K562 (cell line): ENCODE results near the gene ACP4. TPM values are rescaled to one million over a fixed set of nuclear protein-coding genes. Genes with fewer than 3 reads are reported as not detected.
A peak's percentile ranks its signal among the peaks of the same experiment; 100 is the strongest.

Experiments used
- CBX1 ChIP-seq: sonication (generic); IDR thresholded peaks from 2 replicates; pipeline ENCODE4 v1.6.1; 2016; ENCODE audit warnings: antibody characterized with exemption, low read depth, mild to moderate bottlenecking
- CBX5 ChIP-seq: IDR thresholded peaks from 2 replicates; pipeline ENCODE4 v1.6.1; 2014; ENCODE audit warnings: low read depth, borderline replicate concordance
- GATAD2A ChIP-seq: fragments of 450-650 bp; IDR thresholded peaks from 2 replicates; pipeline ENCODE4 v1.6.1; 2017
- HEY1 ChIP-seq: fragments of 250-450 bp; sonication (Bioruptor Pico); IDR thresholded peaks from 2 replicates; pipeline ENCODE4 v1.5.0; 2020; ENCODE audit warnings: mild to moderate bottlenecking, moderate library complexity, borderline replicate concordance
- IRF2 ChIP-seq: sonication (generic); formaldehyde crosslinking; IDR thresholded peaks from 2 replicates; pipeline ENCODE4 v1.8.1; 2022; ENCODE audit warnings: mild to moderate bottlenecking, missing genetic modification reagents
- JUN ChIP-seq, 2 experiments: sonication (generic) in 1 of 2; formaldehyde crosslinking in 1 of 2; IDR thresholded peaks; 2 replicates each; pipeline versions ENCODE4 v1.6.1 to v1.8.0; 2012 to 2022; ENCODE audit warnings: borderline replicate concordance in 2 of 2, mild to moderate bottlenecking in 2 of 2, improper control_type of control experiment in 1 of 2, low read depth in 1 of 2, low read length in 1 of 2, missing genetic modification reagents in 1 of 2
- MBD2 ChIP-seq: sonication (generic); IDR thresholded peaks from 2 replicates; pipeline ENCODE4 v1.6.1; 2016; ENCODE audit warnings: low read depth, borderline replicate concordance
- POLR2B ChIP-seq: fragments of 450-650 bp; IDR thresholded peaks from 2 replicates; pipeline ENCODE4 v1.6.1; 2018; ENCODE audit warnings: low read depth; ENCODE audit not compliant: partially characterized antibody
- RAD51 ChIP-seq: fragments of 450-650 bp; IDR thresholded peaks from 2 replicates; pipeline ENCODE4 v1.7.1; 2016; ENCODE audit warnings: low read depth, mild to moderate bottlenecking, borderline replicate concordance
- RBFOX2 ChIP-seq: fragments of 200-400 bp; formaldehyde crosslinking; IDR thresholded peaks from 2 replicates; pipeline ENCODE4 v1.6.1; 2017; ENCODE audit warnings: low read depth, mild to moderate bottlenecking, low read length, moderate library complexity
- SMC3 ChIP-seq: conservative IDR thresholded peaks from 2 replicates; pipeline ENCODE4 v1.6.1; 2011; ENCODE audit warnings: low read depth, low read length, improper control_type of control experiment; ENCODE audit not compliant: insufficient read depth
- THRA ChIP-seq: fragments of 450-650 bp; IDR thresholded peaks from 2 replicates; pipeline ENCODE4 v1.6.1; 2017; ENCODE audit warnings: mild to moderate bottlenecking, moderate library complexity
- TRIM28 ChIP-seq: fragments of 450-650 bp; IDR thresholded peaks from 2 replicates; pipeline ENCODE4 v1.6.1; 2017
- TSC22D4 ChIP-seq: fragments of 450-650 bp; IDR thresholded peaks from 2 replicates; pipeline ENCODE4 v1.6.1; 2016; ENCODE audit warnings: missing genetic modification characterization, missing biosample characterization, control low read depth
- ZC3H11A ChIP-seq: IDR thresholded peaks from 2 replicates; pipeline ENCODE4 v1.6.1; 2012; ENCODE audit warnings: low read depth, low read length, improper control_type of control experiment
- ZNF143 ChIP-seq: sonication (generic); formaldehyde crosslinking; IDR thresholded peaks from 2 replicates; pipeline ENCODE4 v1.9.0; 2022; ENCODE audit warnings: mild to moderate bottlenecking, missing genetic modification reagents
- ZNF253 ChIP-seq: fragments of 250-450 bp; sonication (Bioruptor Pico); conservative IDR thresholded peaks from 2 replicates; pipeline ENCODE4 v1.6.1; 2021; ENCODE audit warnings: mild to moderate bottlenecking
- ZNF274 ChIP-seq: IDR thresholded peaks from 2 replicates; pipeline ENCODE4 v1.6.1; 2011; ENCODE audit warnings: low read depth, mild to moderate bottlenecking, low read length, moderate library complexity, borderline replicate concordance
- ZNF316 ChIP-seq: fragments of 450-650 bp; IDR thresholded peaks from 2 replicates; pipeline ENCODE4 v1.6.1; 2016
- ZNF57 ChIP-seq: fragments of 450-650 bp; formaldehyde crosslinking; IDR thresholded peaks from 2 replicates; pipeline ENCODE4 v1.4.0; 2020; ENCODE audit warnings: mild to moderate bottlenecking, moderate library complexity
- ZNF764 ChIP-seq: fragments of 250-450 bp; sonication (Bioruptor Pico); IDR thresholded peaks from 2 replicates; pipeline ENCODE4 v1.4.0; 2020; ENCODE audit warnings: low read depth, mild to moderate bottlenecking, moderate library complexity
- polyA plus RNA-seq, 8 experiments: library from polyadenylated mRNA; depleted of rRNA in 4 of 8; stranded (reverse) in 5 of 8; unstranded in 3 of 8; fragments of >200 nt; fragmentation: Nextera tagmentation in 2 of 8; fragmentation: Illumina TruSeq in 1 of 8; extraction: Ambion mirVana in 2 of 8; extraction: Trizol in 1 of 8; gene quantifications; 2 replicates each; pipeline versions ENCODE4 v1.2.1 to v1.2.3, GENCODE V29; 2011 to 2014; ENCODE audit warnings: inconsistent platforms in 1 of 8, missing spikeins in 1 of 8
- total RNA-seq, 7 experiments: library from RNA; depleted of rRNA in 6 of 7; stranded (reverse); fragments of >200 nt in 6 of 7; fragmentation: Illumina TruSeq in 2 of 7; extraction: Trizol in 2 of 7; gene quantifications; 2 replicates each; pipeline versions ENCODE4 v1.2.1 to v1.2.3, GENCODE V29; 2011 to 2021; ENCODE audit warnings: low replicate concordance in 1 of 7
- TF ChIP-seq, protein P1 (sequence below), 2 experiments: fragments of 450-650 bp; conservative IDR thresholded peaks; 2 replicates each; pipeline ENCODE4 v1.6.1; 2017; ENCODE audit warnings: mild to moderate bottlenecking in 2 of 2, moderate library complexity in 2 of 2
- TF ChIP-seq, protein P2 (sequence below), 2 experiments: fragments of 450-650 bp; IDR thresholded peaks; 2 replicates each; pipeline ENCODE4 v1.6.1; 2018; ENCODE audit warnings: mild to moderate bottlenecking in 2 of 2, low read depth in 1 of 2; ENCODE audit not compliant: partially characterized antibody in 2 of 2

ACP4 gene
- total and polyA plus RNA-seq, 9 of the 15 experiments (the other 6 are each of a cell fraction or from before 2014, with no cell fraction given) = not detected

GRCh38 chr19:50820549-50821247 lies 30.5 kb downstream of the ACP4 start (continued):
- TF ChIP-seq POLR2B = peak; percentile 41
- TF ChIP-seq, protein P1, sequence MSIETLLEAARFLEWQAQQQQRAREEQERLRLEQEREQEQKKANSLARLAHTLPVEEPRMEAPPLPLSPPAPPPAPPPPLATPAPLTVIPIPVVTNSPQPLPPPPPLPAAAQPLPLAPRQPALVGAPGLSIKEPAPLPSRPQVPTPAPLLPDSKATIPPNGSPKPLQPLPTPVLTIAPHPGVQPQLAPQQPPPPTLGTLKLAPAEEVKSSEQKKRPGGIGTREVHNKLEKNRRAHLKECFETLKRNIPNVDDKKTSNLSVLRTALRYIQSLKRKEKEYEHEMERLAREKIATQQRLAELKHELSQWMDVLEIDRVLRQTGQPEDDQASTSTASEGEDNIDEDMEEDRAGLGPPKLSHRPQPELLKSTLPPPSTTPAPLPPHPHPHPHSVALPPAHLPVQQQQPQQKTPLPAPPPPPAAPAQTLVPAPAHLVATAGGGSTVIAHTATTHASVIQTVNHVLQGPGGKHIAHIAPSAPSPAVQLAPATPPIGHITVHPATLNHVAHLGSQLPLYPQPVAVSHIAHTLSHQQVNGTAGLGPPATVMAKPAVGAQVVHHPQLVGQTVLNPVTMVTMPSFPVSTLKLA (conservative IDR thresholded peaks at IDR 0.05) = no peak
- no peak; the same call in 1 of the 2 replicates for TF ChIP-seq GATAD2A
- no peak for TF ChIP-seq ZNF143 (CRISPR knock-in tag)
- TF ChIP-seq JUN (IDR thresholded peaks at IDR 0.05; ENCODE audit: borderline replicate concordance, low read depth, low read length) = no peak
- no peak for TF ChIP-seq JUN (CRISPR knock-in tag; IDR thresholded peaks at IDR 0.05; ENCODE audit: borderline replicate concordance)
- no peak for TF ChIP-seq CBX1
- no peak for TF ChIP-seq ZNF57 (CRISPR knock-in tag)
- TF ChIP-seq ZNF274 = no peak
- no peak for TF ChIP-seq ZC3H11A
- TF ChIP-seq HEY1 (CRISPR knock-in tag) = no peak
- TF ChIP-seq CBX5 = no peak
- TF ChIP-seq RBFOX2 = peak; percentile 41; the same call in 1 of the 2 replicates
- no peak for TF ChIP-seq TSC22D4 (tag)
- TF ChIP-seq, protein P2, sequence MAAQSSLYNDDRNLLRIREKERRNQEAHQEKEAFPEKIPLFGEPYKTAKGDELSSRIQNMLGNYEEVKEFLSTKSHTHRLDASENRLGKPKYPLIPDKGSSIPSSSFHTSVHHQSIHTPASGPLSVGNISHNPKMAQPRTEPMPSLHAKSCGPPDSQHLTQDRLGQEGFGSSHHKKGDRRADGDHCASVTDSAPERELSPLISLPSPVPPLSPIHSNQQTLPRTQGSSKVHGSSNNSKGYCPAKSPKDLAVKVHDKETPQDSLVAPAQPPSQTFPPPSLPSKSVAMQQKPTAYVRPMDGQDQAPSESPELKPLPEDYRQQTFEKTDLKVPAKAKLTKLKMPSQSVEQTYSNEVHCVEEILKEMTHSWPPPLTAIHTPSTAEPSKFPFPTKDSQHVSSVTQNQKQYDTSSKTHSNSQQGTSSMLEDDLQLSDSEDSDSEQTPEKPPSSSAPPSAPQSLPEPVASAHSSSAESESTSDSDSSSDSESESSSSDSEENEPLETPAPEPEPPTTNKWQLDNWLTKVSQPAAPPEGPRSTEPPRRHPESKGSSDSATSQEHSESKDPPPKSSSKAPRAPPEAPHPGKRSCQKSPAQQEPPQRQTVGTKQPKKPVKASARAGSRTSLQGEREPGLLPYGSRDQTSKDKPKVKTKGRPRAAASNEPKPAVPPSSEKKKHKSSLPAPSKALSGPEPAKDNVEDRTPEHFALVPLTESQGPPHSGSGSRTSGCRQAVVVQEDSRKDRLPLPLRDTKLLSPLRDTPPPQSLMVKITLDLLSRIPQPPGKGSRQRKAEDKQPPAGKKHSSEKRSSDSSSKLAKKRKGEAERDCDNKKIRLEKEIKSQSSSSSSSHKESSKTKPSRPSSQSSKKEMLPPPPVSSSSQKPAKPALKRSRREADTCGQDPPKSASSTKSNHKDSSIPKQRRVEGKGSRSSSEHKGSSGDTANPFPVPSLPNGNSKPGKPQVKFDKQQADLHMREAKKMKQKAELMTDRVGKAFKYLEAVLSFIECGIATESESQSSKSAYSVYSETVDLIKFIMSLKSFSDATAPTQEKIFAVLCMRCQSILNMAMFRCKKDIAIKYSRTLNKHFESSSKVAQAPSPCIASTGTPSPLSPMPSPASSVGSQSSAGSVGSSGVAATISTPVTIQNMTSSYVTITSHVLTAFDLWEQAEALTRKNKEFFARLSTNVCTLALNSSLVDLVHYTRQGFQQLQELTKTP (IDR thresholded peaks at IDR 0.05; ENCODE audit: low read depth in 1 of 2, partially characterized antibody in 2 of 2) = peak in 1 of 2 experiments; percentile 42
- no peak; the same call in 1 of the 2 replicates for TF ChIP-seq TRIM28
- no peak for TF ChIP-seq THRA
- no peak for TF ChIP-seq RAD51
- TF ChIP-seq ZNF764 = no peak
- no peak for TF ChIP-seq MBD2
- no peak for TF ChIP-seq ZNF316
- no peak for TF ChIP-seq SMC3
- no peak for TF ChIP-seq ZNF253 (CRISPR knock-in tag)
- TF ChIP-seq IRF2 = no peak
